HL-60 (cell line): ENCODE results near the gene TKTL1.

ENCODE experiments used
- DNase-seq, 2 experiments: peaks; one replicate each; pipeline ENCODE4 v3.0.0-alpha.2; 2010 to 2020; ENCODE audit warnings: low read depth in 1 of 2, low spot score in 1 of 2
- H3K27ac ChIP-seq: fragments of 250-450 bp; sonication (Bioruptor Pico); replicated peaks from 2 replicates; pipeline ENCODE4 v1.5.1; 2020; ENCODE audit warnings: mild to moderate bottlenecking, moderate library complexity
- H3K27me3 ChIP-seq: fragments of 250-450 bp; sonication (Bioruptor Pico); 2 replicates; pipeline ENCODE4 v1.5.1; 2021; ENCODE audit warnings: mild to moderate bottlenecking, moderate library complexity; ENCODE audit not compliant: insufficient read depth, poor library complexity, severe bottlenecking
- H3K4me3 ChIP-seq: replicated peaks from 2 replicates; pipeline ENCODE4 v1.5.1; 2011; ENCODE audit warnings: mild to moderate bottlenecking, control low read depth, low read length; ENCODE audit not compliant: insufficient read depth
- CTCF ChIP-seq: IDR thresholded peaks from one replicate; pipeline ENCODE4 v1.5.1; 2011; ENCODE audit warnings: low read length, control low read depth, inconsistent platforms; ENCODE audit not compliant: insufficient read depth
- GABPA ChIP-seq: IDR thresholded peaks from 2 replicates; pipeline ENCODE4 v1.6.1; 2012; ENCODE audit warnings: low read depth
- POLR2AphosphoS5 ChIP-seq: IDR thresholded peaks from 2 replicates; pipeline ENCODE4 v1.6.1; 2012; ENCODE audit warnings: low read depth
- REST ChIP-seq: IDR thresholded peaks from 2 replicates; pipeline ENCODE4 v1.6.1; 2012; ENCODE audit warnings: low read depth; ENCODE audit not compliant: insufficient replicate concordance
- SPI1 ChIP-seq: IDR thresholded peaks from 2 replicates; pipeline ENCODE4 v1.6.1; 2012; ENCODE audit warnings: low read depth, mild to moderate bottlenecking, borderline replicate concordance

TKTL1 gene

GRCh38 chrX:154294791-154295574 lies 612 bp upstream of the TKTL1 start, which contains the start of gene TEX28:
Gene TEX28, minus strand, starts transcription at chrX:154295124. Its CDS starts 3,007 bp downstream, at chrX:154292117.
- no peak within 1 kb of the TSS for H3K27ac ChIP-seq
- DNase-seq, result no peak
- no peak within 1 kb of the TSS for H3K4me3 ChIP-seq
- no peak for TF ChIP-seq POLR2AphosphoS5
- no peak for TF ChIP-seq SPI1
- TF ChIP-seq CTCF, result no peak
- no peak for TF ChIP-seq REST
- no peak for TF ChIP-seq GABPA
- H3K27me3 ChIP-seq, result no peaks in the 10 kb centered on the region

- Histone ChIP-seq H3K4me3 (no peak overlapping the region), H3K27ac (no peak overlapping the region), H3K27me3 (no peaks in the 10 kb centered on the region)
- TF ChIP-seq SPI1 (no peak), CTCF (no peak), REST (no peak), GABPA (no peak), POLR2AphosphoS5 (no peak)
- no peak for DNase-seq
Measured at GRCh38 chrX:154296731-154297130, 1.1 kb downstream of the TKTL1 start.

GRCh38 chrX:154298312-154298711 lies 2.7 kb downstream of the TKTL1 start:
- TF ChIP-seq CTCF (no peak), POLR2AphosphoS5 (no peak), GABPA (no peak)
- no peak overlapping the region for H3K27ac ChIP-seq
- H3K4me3 ChIP-seq, result no peak overlapping the region
- no peak for DNase-seq
- H3K27me3 ChIP-seq, result no peaks in the 10 kb centered on the region
